Activated T-cell treated with anti-CD3 and anti-CD28 coated beads, Interleukin-2, amount 50 U/mL, for 72 hours (primary cell): ENCODE data around the gene FXYD1. TPM values are rescaled to one million over a fixed set of nuclear protein-coding genes. Genes with fewer than 3 reads are reported as not detected.

Experiments
- ATAC-seq, 2 donors: fragments of 150-1000 bp; cut with Tn5 transposase; replicated peaks in 1 of 2; 2 replicates each; pipeline ENCODE4 v1.10.0; 2021; ENCODE audit warnings: moderate library complexity in 2 of 2, mild to moderate bottlenecking in 1 of 2
- DNase-seq, 2 donors: peaks; one replicate each; pipeline ENCODE4 v3.0.0; 2021 to 2022; ENCODE audit warnings: mixed read lengths in 1 of 2
- H3K27ac Mint-ChIP-seq: one replicate; pipeline ENCODE4 v1.8.0; 2022; ENCODE audit warnings: mild to moderate bottlenecking, moderate library complexity, mixed read lengths
- H3K27me3 Mint-ChIP-seq: one replicate; pipeline ENCODE4 v1.8.0; 2022; ENCODE audit warnings: low read depth, mixed read lengths
- H3K36me3 Mint-ChIP-seq, 2 donors: one replicate each; pipeline ENCODE4 v1.8.0; 2022; ENCODE audit warnings: mixed read lengths in 2 of 2, mild to moderate bottlenecking in 1 of 2; ENCODE audit not compliant: insufficient read depth in 2 of 2
- H3K4me1 Mint-ChIP-seq: one replicate; pipeline ENCODE4 v1.8.0; 2022; ENCODE audit warnings: low read depth, mixed read lengths
- H3K4me3 Mint-ChIP-seq, 2 donors: one replicate each; pipeline ENCODE4 v1.8.0; 2022; ENCODE audit warnings: mild to moderate bottlenecking in 2 of 2, mixed read lengths in 2 of 2, moderate library complexity in 2 of 2
- H3K9me3 Mint-ChIP-seq, 2 donors: one replicate each; pipeline ENCODE4 v1.8.0; 2022; ENCODE audit warnings: mixed read lengths in 2 of 2
- total RNA-seq, 2 donors: library from RNA; stranded (reverse); gene quantifications; one replicate each; pipeline ENCODE4 v1.2.3, GENCODE V29; 2022

Gene FXYD1
- total RNA-seq, 2 donors from 2014 or later = 1.6 to 2.0 TPM

- no peaks in the 10 kb centered on the region for H3K36me3 Mint-ChIP-seq
- no peaks in the 10 kb centered on the region for H3K27me3 Mint-ChIP-seq
- no peak overlapping the region for H3K27ac Mint-ChIP-seq
- DNase-seq (peak; percentile 75 to 78), ATAC-seq (peak; percentile 86 to 88)
- peaks cover 7% of the 10 kb centered on the region for H3K4me1 Mint-ChIP-seq
- H3K9me3 Mint-ChIP-seq = no peaks in the 10 kb centered on the region
- peak overlapping the region; percentile 51 to 62 for H3K4me3 Mint-ChIP-seq
Measured at GRCh38 chr19:35114353-35115176, 24.1 kb upstream of the FXYD1 start.

GRCh38 chr19:35115177-35115951, 23.3 kb upstream of the FXYD1 start, which contains the start of gene FXYD3:
Gene FXYD3, plus strand, starts transcription at chr19:35115823. Its CDS starts 3,554 bp downstream, at chr19:35119377.
- Mint-ChIP-seq H3K36me3 (no peaks in the 10 kb centered on the region), H3K4me3 (peak within 1 kb of the TSS; percentile 51 to 62), H3K4me1 (peaks cover 7% of the 10 kb centered on the region), H3K9me3 (no peaks in the 10 kb centered on the region), H3K27ac (no peak within 1 kb of the TSS), H3K27me3 (no peaks in the 10 kb centered on the region)
- ATAC-seq (no peak), DNase-seq (no peak)

- Mint-ChIP-seq H3K27ac (no peak overlapping the region), H3K4me3 (no peak overlapping the region), H3K36me3 (no peaks in the 10 kb centered on the region), H3K4me1 (peaks cover 7% of the 10 kb centered on the region), H3K9me3 (no peaks in the 10 kb centered on the region), H3K27me3 (no peaks in the 10 kb centered on the region)
- no peak for DNase-seq
- no peak for ATAC-seq
Measured at GRCh38 chr19:35116072-35116801, 22.4 kb upstream of the FXYD1 start.

- Mint-ChIP-seq H3K27ac (no peak overlapping the region), H3K9me3 (no peaks in the 10 kb centered on the region), H3K27me3 (no peaks in the 10 kb centered on the region), H3K36me3 (no peaks in the 10 kb centered on the region), H3K4me3 (no peak overlapping the region), H3K4me1 (peaks cover 7% of the 10 kb centered on the region)
- DNase-seq (no peak), ATAC-seq (no peak)
Measured at GRCh38 chr19:35117116-35117515, 21.5 kb upstream of the FXYD1 start.

- no peaks in the 10 kb centered on the region for H3K27me3 Mint-ChIP-seq
- ATAC-seq (no peak), DNase-seq (no peak)
- peaks cover 7% of the 10 kb centered on the region for H3K4me1 Mint-ChIP-seq
- H3K27ac Mint-ChIP-seq = no peak overlapping the region
- no peaks in the 10 kb centered on the region for H3K36me3 Mint-ChIP-seq
- H3K9me3 Mint-ChIP-seq = no peaks in the 10 kb centered on the region
- no peak overlapping the region for H3K4me3 Mint-ChIP-seq
Measured at GRCh38 chr19:35117799-35118198, 20.8 kb upstream of the FXYD1 start.

- no peak for DNase-seq
- no peak for ATAC-seq
- Mint-ChIP-seq H3K4me3 (no peak overlapping the region), H3K27me3 (no peaks in the 10 kb centered on the region), H3K4me1 (peaks cover 7% of the 10 kb centered on the region), H3K27ac (no peak overlapping the region), H3K36me3 (no peaks in the 10 kb centered on the region), H3K9me3 (no peaks in the 10 kb centered on the region)
Measured at GRCh38 chr19:35118268-35119020, 20.2 kb upstream of the FXYD1 start.

GRCh38 chr19:35119091-35119490, 19.5 kb upstream of the FXYD1 start:
- H3K27ac Mint-ChIP-seq = no peak overlapping the region
- peaks cover 14% of the 10 kb centered on the region for H3K4me1 Mint-ChIP-seq
- no peaks in the 10 kb centered on the region for H3K27me3 Mint-ChIP-seq
- no peak for ATAC-seq
- no peaks in the 10 kb centered on the region for H3K36me3 Mint-ChIP-seq
- H3K9me3 Mint-ChIP-seq = no peaks in the 10 kb centered on the region
- no peak overlapping the region for H3K4me3 Mint-ChIP-seq
- no peak for DNase-seq

- Mint-ChIP-seq H3K9me3 (no peaks in the 10 kb centered on the region), H3K36me3 (no peaks in the 10 kb centered on the region), H3K27me3 (no peaks in the 10 kb centered on the region), H3K4me1 (peaks cover 15% of the 10 kb centered on the region), H3K4me3 (no peak overlapping the region), H3K27ac (no peak overlapping the region)
- no peak for DNase-seq
- ATAC-seq = no peak
Measured at GRCh38 chr19:35119578-35120155, 19.0 kb upstream of the FXYD1 start.

GRCh38 chr19:35120492-35120891, 18.1 kb upstream of the FXYD1 start:
- Mint-ChIP-seq H3K4me1 (peaks cover 16% of the 10 kb centered on the region), H3K9me3 (no peaks in the 10 kb centered on the region), H3K27me3 (no peaks in the 10 kb centered on the region), H3K36me3 (no peaks in the 10 kb centered on the region), H3K27ac (no peak overlapping the region), H3K4me3 (no peak overlapping the region)
- ATAC-seq (no peak), DNase-seq (no peak)

GRCh38 chr19:35120898-35121297, 17.7 kb upstream of the FXYD1 start:
- H3K4me3 Mint-ChIP-seq = no peak overlapping the region
- no peak for DNase-seq
- H3K4me1 Mint-ChIP-seq = peaks cover 16% of the 10 kb centered on the region
- ATAC-seq = no peak
- H3K27ac Mint-ChIP-seq = no peak overlapping the region
- H3K27me3 Mint-ChIP-seq = no peaks in the 10 kb centered on the region
- H3K9me3 Mint-ChIP-seq = no peaks in the 10 kb centered on the region
- no peaks in the 10 kb centered on the region for H3K36me3 Mint-ChIP-seq

- Mint-ChIP-seq H3K9me3 (no peaks in the 10 kb centered on the region), H3K36me3 (no peaks in the 10 kb centered on the region), H3K4me3 (no peak overlapping the region), H3K27me3 (no peaks in the 10 kb centered on the region), H3K4me1 (peaks cover 16% of the 10 kb centered on the region), H3K27ac (no peak overlapping the region)
- ATAC-seq (no peak), DNase-seq (no peak)
Measured at GRCh38 chr19:35122687-35123551, 15.7 kb upstream of the FXYD1 start.
